LNCaP clone FGC (cell line): ENCODE data around the gene SVIL.

Experiments
- DNase-seq: peaks from one replicate; pipeline ENCODE4 v3.0.0-alpha.2; 2011; ENCODE audit warnings: low read depth
- H3K4me3 ChIP-seq: 2 replicates; pipeline ENCODE4 v1.5.1; 2011; ENCODE audit warnings: mild to moderate bottlenecking, low read depth, low read length, control low read depth
- CTCF ChIP-seq: IDR thresholded peaks from 2 replicates; pipeline ENCODE4 v1.5.1; 2012; ENCODE audit warnings: mild to moderate bottlenecking; ENCODE audit not compliant: control insufficient read depth, insufficient read depth; ENCODE audit errors: extremely low read depth

Gene SVIL

GRCh38 chr10:29600821-29601220 is 34.0 kb downstream of the SVIL start:
- TF ChIP-seq CTCF, result no peak
- no peak overlapping the region for H3K4me3 ChIP-seq
- DNase-seq, result no peak

DNA sequence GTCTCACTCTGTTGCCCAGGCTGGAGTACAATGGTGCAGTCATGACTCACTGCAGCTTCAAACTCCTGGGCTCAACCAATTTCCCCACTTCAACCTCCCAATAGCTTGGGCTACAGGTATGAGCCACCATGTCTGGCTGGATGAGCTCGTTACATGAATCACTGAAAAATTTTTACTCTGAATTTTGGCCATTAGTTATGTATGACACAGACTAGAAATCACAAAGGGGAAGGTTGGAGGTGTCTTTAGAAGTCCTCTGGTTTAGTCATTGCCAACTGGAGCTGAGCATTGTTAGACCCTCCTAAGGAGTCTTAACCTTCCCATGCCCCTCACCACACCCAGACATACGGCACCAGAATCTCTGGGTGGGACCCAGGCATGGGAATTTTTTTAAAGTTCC is 34.7 kb downstream of the SVIL start:
- no peak for DNase-seq
- no peak overlapping the region for H3K4me3 ChIP-seq
- no peak for TF ChIP-seq CTCF

DNA sequence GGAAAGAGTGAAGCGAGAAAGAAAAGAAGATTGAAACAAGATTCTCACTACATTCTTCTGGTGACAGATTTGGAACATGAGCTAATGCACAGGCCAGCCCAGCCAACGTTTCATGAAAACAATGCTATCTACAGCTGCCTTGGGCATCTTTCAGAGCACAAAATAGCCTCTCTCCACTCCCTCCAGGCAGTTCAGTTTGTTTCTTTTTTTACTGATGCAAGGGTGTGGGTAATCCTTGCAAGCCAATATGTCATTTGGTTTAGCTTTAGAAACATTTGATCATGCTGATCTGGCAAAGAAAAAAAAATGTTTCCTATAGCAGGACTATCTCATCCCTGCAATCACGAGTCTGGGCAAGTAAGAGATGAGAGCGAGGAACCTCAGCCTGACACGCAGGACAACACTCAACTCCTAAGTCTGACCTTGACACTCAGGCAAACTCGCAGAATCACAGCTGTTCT is 35.9 kb downstream of the SVIL start:
- no peak for TF ChIP-seq CTCF
- H3K4me3 ChIP-seq, result no peak overlapping the region
- DNase-seq, result no peak

GRCh38 chr10:29596826-29597225 is 37.9 kb downstream of the SVIL start:
- no peak for TF ChIP-seq CTCF
- DNase-seq, result no peak
- no peak overlapping the region for H3K4me3 ChIP-seq

DNA sequence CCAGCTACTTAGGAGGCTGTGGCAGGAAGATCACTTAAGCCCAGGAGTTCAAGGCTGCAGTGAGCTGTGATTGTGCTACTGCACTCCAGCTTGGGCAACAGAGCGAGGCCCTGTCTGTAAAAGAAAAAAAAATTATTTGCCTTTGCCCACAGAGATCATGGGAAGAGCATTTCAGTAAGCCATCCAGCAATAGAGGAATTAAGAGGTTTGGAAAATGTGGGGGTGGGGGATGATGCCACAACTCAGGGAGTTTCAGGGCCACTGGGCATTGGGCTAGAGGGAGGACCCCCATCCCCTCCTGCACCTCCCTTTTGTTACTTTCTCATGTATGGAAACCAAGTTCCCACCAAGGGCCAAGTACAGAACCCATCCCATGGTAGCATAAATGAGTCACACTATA is 38.4 kb downstream of the SVIL start:
- no peak overlapping the region for H3K4me3 ChIP-seq
- no peak for TF ChIP-seq CTCF
- DNase-seq, result no peak

- TF ChIP-seq CTCF, result no peak
- no peak overlapping the region for H3K4me3 ChIP-seq
- no peak for DNase-seq
Measured at GRCh38 chr10:29595636-29596225, 39.0 kb downstream of the SVIL start.

DNA sequence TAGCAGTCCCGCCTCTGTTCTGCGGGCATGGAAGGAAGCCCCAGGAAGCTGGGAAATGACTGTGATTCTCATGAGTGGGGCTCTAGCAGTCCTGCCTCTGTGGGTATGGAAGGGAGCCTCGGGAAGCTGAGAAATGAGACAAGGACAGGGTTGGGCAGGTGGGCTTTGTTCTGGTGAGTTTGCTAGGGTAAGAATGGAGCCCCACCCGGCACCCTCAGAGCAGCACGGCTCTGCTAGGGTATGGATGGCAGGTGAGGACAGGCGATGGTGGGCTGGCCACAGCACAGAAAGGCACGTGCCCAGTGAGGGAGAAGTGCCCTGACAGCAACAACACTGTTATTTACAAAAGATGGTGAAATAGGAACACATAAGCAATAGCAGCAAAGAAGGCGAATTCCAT is 39.6 kb downstream of the SVIL start:
- no peak for DNase-seq
- no peak overlapping the region for H3K4me3 ChIP-seq
- no peak for TF ChIP-seq CTCF
